NAMALWA (cell line): ENCODE results near the gene STX16.

ENCODE experiments used
- DNase-seq: peaks from one replicate; pipeline ENCODE4 v3.0.0-alpha.2; 2015; ENCODE audit warnings: low spot score

Gene STX16

GRCh38 chr20:58675641-58676040 is 24.6 kb downstream of the STX16 start:
- DNase-seq = no peak

DNA sequence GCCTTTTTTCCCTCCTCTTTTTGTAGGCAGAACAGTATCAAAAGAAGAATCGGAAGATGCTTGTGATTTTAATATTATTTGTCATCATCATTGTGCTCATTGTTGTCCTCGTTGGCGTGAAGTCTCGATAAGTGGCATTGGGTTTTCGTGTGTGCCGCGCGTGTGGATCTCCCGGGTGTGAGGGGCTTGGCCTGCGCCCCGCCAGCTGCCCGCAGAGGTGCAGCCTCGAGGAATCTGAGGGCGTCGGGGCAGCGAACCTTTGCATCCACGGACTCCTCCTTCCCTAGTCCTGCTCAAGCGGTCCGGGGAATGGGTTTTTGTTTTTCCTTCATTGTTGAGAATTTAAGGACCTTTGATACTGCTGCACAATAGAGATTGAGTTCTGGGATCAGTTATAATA is 25.1 kb downstream of the STX16 start:
- no peak for DNase-seq

DNA sequence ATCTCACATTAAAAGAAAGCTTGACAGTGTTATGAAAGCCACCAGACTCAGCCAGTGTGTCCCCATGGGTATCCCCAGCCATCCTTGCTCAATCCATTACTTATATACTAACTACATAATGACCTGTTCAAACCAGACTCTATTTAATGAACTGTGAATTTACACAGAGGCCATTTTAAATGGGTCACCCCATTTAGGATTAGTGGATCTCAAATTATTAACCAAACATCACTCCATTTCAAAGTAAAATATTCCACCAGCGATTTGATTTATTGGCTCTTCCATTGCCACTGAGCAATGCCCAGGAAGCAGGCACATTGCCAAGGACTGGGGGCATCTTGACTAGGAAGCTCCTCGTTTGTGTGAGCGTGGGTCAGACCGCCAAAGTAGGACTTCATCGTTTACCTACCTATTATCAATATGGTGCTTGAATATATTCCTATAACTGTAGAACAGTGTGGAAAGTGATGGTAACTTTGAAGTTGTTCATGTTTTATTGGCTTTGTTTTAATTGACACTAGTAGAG is 26.1 kb downstream of the STX16 start:
- DNase-seq = no peak

DNA sequence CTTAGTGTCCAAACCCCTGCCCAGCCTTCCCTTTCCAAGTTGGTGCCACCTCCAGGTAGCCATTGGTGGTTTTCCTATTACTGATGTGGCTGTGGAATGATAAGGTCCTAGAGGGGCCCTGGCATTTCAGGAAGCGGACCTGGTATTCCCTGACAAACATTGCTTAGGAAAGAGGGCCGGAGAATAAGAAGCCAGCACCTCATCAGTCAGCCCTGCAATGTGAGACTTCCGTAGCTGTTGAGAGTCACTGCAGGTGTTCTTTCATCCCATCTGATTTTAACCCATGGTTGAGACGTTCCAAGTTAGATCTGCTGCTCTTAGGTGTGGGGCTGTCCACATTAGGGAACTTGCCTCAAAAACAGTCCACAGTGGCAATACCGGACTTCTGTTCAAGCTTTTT is 26.7 kb downstream of the STX16 start:
- no peak for DNase-seq

DNA sequence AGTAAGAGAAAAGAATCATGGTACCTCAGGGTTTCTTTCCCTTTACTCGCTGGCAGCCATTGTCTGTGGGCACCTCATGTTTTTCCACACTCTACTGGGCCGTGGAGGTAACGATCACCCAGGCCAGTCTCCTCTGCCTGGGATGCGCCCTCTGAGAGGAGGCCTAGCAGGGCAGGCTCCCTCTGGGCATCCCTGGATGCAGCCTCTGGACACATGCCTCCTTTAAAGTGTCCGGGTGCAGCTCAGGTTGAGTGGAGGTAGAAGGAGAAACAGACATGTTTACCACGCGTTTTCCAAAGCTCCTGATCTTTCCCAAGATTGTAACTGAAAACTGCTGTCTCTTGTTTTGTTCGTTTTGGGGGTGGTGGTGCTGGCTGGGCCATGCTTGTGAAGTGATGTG is 27.7 kb downstream of the STX16 start:
- no peak for DNase-seq

GRCh38 chr20:58682656-58683531 is 31.8 kb downstream of the STX16 start:
- DNase-seq = no peak

DNA sequence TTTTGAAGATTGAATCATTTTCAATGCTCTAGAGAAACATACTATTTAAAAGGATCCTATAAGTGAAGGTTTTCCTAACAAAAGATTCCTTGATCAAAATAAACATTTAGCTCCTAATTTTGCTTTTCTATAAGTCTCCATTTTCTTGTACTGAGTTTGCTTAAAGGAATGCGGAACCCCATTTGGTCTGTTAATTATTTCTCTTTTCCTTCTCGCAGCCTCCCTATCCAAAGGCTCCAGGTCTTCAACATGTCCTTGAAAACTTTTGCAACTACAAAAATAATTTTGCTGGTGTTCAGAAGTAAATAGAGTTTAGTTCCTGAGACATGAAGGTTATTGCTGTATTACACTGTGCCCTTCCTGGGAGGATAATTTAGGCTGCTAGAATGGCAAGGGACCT is 33.2 kb downstream of the STX16 start:
- DNase-seq = no peak

DNA sequence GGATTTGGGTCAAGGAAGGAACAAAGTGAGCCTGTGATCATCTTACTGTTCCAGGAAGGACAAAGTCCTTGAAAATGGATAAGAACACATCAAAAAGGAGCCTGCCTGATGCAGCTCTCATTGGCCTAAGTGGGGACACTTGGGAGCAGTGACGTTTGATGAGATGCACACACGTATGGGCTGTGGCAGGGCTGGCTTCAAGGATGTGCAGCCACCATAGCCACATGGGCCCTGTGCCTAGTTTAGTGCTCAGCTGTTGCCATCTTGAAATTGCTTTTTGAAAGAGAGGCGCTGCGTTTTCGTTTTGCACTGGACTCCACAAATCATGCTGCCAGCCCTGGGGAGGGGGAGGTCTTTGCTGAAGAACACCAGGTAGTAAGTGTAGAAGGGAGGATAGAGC is 34.9 kb downstream of the STX16 start:
- no peak for DNase-seq

DNA sequence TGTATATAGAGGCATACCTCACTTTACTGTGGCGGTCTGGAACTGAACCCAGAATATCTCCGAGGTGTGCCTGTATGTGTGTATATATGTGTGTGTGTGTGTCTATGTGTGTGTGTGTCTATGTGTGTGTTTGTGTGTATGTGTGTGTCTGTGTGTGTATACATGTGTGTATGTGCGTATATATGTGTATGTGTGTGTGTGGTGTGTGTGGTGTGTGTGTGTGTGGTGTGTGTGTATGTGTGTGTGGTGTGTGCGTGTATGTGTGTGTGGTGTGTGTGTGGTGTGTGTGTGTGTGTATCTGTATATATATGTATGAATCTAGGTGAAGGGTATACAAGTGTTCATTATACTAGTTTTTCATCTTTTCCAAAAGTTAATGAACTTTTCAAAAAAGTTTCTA is 37.3 kb downstream of the STX16 start:
- no peak for DNase-seq

DNA sequence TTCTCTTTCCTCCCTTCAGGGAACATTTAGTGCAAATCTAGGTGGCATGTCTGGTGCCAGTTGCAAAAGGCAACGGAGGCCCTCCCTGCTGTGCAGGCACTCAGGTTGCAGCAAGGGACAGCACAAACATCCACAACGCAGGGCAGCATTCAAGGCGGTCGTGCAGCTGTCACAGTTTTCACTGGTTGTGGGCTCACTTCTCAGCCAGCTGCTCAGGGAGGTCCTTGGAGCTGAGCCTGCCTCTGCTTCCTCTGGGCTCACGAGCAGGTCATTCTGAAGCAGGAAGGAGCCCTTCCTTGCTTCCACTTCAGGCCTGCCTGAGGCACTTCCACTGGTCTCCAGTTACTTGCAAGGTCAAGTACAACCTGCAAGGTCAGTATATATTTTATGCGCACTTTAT is 37.8 kb downstream of the STX16 start:
- no peak for DNase-seq

- DNase-seq = no peak
These were observed 39.5 kb downstream of the STX16 start for GRCh38 chr20:58690396-58691135.

DNA sequence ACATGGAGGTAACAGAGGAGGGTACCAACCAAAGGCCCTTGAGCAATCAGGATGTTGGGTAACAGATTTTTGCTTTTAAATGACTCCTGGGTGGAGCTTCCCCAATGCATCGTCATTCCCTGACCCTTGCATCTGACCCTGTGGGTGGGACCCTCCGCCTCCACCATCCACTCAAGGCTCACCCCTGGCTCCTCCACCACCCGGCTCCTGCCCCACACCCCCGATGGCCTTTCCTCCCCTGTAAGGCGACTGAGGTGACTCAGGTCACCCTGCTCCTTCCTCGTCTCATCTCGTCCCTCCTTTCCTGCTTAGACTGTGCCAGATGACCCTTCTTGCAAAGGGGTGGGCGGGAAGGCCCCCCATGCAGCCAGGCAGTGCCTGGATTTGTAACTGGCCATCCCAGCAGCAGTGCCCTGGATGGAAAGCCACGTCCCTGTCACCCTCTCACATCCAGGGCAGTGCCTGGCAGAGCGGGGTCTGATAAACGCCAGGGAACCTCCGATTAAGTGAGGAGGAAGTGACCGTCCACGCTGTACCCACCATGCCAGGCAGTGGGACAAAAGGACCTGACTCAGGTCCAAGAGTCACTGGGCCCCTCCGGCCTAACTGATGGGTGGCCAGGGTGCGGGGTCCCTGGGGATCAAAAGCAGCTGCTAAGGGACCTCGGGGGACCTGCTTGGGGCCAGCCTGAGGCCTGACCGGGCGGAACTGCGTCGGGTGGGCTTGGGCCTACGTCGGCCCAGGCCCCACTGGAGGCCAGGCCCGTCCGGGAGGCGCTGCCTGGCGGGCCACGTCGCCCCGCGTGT is 40.9 kb downstream of the STX16 start:
- no peak for DNase-seq

DNA sequence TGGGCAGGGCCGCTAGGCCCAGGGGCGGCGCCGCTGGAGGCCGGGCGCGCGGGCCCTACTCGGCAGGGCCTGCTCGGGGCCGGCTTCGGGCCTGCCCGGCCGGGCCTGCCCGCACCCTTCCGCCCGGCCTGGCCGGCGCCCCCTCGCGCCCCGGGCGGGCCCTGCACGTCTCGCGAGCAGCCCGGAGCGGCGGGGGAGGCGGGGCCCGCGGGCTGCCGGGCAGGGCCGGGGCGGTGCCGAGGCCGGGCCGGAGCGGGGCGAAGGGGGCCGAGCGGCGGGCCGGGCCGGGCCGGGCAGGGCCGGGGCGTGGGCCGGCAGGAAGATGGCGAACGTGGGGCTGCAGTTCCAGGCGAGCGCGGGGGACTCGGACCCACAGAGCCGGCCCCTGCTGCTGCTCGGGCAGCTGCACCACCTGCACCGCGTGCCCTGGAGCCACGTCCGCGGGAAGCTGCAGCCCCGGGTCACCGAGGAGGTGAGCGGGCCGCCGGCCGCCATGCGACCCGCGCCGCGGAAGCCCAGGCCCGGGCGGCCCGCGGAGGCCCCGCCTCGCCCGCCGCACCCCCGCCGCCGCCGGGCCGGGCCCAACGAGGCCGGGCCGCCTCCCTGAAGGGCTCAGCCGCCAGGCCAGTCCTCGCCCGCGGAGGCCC is 41.6 kb downstream of the STX16 start, which contains the start of gene NPEPL1:
Gene NPEPL1, plus strand, starts transcription at position 222 of the 647 bp plus-strand sequence. Its CDS starts 101 bp downstream, at position 323.
- DNase-seq = peak; percentile 63

DNA sequence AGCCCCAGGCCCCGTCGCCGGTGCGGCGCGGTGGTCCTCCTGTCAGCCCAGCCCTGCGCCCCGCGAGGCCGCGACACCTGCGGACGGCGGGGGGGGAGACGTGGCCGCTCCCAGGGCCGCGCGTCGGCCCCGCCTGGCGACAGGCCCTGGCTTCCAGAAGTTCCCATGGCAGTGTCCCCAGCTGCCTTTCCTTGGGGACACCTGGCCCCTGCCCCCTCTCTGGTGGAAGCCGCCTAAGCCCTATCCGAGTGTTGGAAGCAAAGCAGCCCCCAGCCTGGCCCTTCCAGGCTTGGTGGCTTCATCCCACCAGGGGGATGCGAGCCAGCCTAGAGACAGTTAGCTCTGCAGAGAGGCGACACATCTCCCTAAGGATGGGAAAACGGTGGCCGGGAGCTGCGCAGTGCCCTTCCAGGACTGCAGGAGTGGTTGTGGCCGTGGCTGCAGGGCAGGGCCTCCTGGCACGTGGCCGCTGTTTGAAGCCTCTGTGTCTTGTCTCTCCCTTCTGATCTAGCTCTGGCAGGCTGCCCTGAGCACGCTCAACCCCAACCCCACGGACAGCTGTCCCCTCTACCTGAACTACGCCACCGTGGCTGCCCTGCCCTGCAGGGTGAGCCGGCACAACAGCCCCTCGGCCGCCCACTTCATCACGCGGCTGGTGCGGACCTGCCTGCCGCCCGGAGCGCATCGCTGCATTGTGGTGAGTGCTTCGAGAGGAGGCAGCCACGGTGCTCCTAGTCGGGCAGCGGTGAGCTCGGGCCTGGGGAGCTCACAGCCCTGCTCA is 42.3 kb downstream of the STX16 start:
- DNase-seq = no peak

- no peak for DNase-seq
These were observed 43.4 kb downstream of the STX16 start for GRCh38 chr20:58694241-58695083.

GRCh38 chr20:58695084-58695722 is 44.1 kb downstream of the STX16 start:
- DNase-seq = peak; percentile 14

GRCh38 chr20:58695895-58696375 is 44.9 kb downstream of the STX16 start:
- no peak for DNase-seq

GRCh38 chr20:58696411-58696961 is 45.4 kb downstream of the STX16 start:
- DNase-seq = no peak
